OCI-LY7 (cell line): ENCODE measurements around the gene INPP5B.

Source experiments
- CTCF ChIP-seq: fragments of 200-600 bp; sonication (generic); conservative IDR thresholded peaks from 2 replicates; pipeline ENCODE4 v1.5.1; 2014; ENCODE audit warnings: mild to moderate bottlenecking, antibody characterized with exemption, low read length, moderate library complexity, mixed read lengths
- EZH2phosphoT487 ChIP-seq: fragments of 200-600 bp; sonication (generic); IDR thresholded peaks from 2 replicates; pipeline ENCODE4 v1.6.1; 2018; ENCODE audit warnings: low read depth, borderline replicate concordance, mild to moderate bottlenecking, mixed run types, antibody characterized with exemption, low read length, moderate library complexity, mixed read lengths

- TF ChIP-seq CTCF (no peak), EZH2phosphoT487 (no peak)
These were observed 40.8 kb upstream of the INPP5B start for GRCh38 chr1:37987679-37988078.
